Mammary epithelial cell (primary cell): ENCODE data around the gene C9orf78.

Experiments used
- EZH2 ChIP-seq: IDR thresholded peaks from 2 replicates; pipeline ENCODE4 v1.6.1; 2012; ENCODE audit warnings: low read length, inconsistent platforms, borderline replicate concordance
- TF ChIP-seq, protein P1 (sequence below), 2 donors: IDR thresholded peaks in 1 of 2; conservative IDR thresholded peaks in 1 of 2; 2 replicates each; pipeline ENCODE4 v1.5.1; 2011 to 2012; ENCODE audit warnings: inconsistent platforms in 2 of 2, low read length in 2 of 2, mild to moderate bottlenecking in 2 of 2, control low read depth in 1 of 2, low read depth in 1 of 2; ENCODE audit not compliant: insufficient read depth in 1 of 2; ENCODE audit errors: extremely low read depth in 1 of 2

DNA sequence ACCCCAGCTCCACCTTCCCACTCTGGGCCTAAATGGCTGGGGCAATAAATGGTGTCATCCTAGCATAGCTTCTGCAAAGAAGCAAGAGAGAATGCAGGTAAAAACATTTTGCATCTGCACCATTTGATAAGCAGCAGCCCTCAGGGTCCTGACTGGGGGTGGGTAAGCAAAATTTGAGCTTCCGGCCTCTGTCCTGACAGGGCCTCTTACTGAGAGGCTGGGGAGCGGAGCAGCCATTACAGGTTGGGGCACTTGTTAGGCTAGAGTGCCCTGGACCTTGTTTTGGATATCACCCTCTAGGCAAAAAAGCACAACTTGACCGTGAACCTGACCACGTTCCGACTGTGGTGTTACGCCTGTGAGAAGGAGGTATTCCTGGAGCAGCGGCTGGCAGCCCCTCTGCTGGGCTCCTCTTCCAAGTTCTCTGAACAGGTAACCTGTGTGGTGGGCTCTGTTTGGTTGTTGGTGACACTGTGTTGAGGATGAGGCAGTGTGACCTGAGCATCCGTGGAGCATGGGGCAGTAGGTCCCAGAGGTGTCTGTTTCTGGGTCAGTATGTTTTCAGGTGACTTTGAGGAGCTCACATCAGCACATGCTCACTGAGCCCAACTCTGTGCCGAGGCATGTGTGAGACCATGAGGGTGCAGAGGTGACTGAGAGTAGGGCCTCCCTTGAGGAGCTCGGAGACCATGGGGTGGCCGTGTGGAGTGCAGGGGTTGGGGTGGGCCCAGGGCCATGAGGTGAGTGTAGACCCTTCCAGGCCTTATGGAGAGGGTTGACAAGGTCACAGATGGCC is 23.3 kb upstream of the C9orf78 start:
- TF ChIP-seq, protein P1, sequence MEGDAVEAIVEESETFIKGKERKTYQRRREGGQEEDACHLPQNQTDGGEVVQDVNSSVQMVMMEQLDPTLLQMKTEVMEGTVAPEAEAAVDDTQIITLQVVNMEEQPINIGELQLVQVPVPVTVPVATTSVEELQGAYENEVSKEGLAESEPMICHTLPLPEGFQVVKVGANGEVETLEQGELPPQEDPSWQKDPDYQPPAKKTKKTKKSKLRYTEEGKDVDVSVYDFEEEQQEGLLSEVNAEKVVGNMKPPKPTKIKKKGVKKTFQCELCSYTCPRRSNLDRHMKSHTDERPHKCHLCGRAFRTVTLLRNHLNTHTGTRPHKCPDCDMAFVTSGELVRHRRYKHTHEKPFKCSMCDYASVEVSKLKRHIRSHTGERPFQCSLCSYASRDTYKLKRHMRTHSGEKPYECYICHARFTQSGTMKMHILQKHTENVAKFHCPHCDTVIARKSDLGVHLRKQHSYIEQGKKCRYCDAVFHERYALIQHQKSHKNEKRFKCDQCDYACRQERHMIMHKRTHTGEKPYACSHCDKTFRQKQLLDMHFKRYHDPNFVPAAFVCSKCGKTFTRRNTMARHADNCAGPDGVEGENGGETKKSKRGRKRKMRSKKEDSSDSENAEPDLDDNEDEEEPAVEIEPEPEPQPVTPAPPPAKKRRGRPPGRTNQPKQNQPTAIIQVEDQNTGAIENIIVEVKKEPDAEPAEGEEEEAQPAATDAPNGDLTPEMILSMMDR (conservative IDR thresholded peaks at IDR 0.05 in 1 of 2, IDR thresholded peaks at IDR 0.05 in 1 of 2; ENCODE audit: extremely low read depth in 1 of 2, insufficient read depth in 1 of 2, low read depth in 1 of 2, low read length in 2 of 2): no peak
- TF ChIP-seq EZH2: no peak
